GM19324 (cell line): ENCODE results near the gene SCN3A.

Experiments used
- ATAC-seq: cut with Tn5 transposase; IDR thresholded peaks from one replicate; pipeline ENCODE4 v1.9.1; 2021; ENCODE audit warnings: mild to moderate bottlenecking, moderate library complexity; ENCODE audit not compliant: unreplicated experiment, low FRiP score

Gene SCN3A

GRCh38 chr2:165192729-165193128 is 11.1 kb downstream of the SCN3A start:
- ATAC-seq, result peak; percentile 15

GRCh38 chr2:165191096-165191728 is 12.6 kb downstream of the SCN3A start:
- ATAC-seq, result no peak

GRCh38 chr2:165185633-165186032 is 18.2 kb downstream of the SCN3A start:
- no peak for ATAC-seq

- no peak for ATAC-seq
Measured at GRCh38 chr2:165182029-165182428, 21.8 kb downstream of the SCN3A start.

- no peak for ATAC-seq
Measured at GRCh38 chr2:165176780-165177179, 27.1 kb downstream of the SCN3A start.

GRCh38 chr2:165173215-165173614 is 30.6 kb downstream of the SCN3A start:
- ATAC-seq, result no peak

GRCh38 chr2:165164201-165164600 is 39.6 kb downstream of the SCN3A start:
- no peak for ATAC-seq

GRCh38 chr2:165163761-165164160 is 40.1 kb downstream of the SCN3A start:
- ATAC-seq, result no peak

- ATAC-seq, result no peak
Measured at GRCh38 chr2:165162466-165162865, 41.4 kb downstream of the SCN3A start.

GRCh38 chr2:165161510-165161909 is 42.3 kb downstream of the SCN3A start:
- ATAC-seq, result no peak

- ATAC-seq, result no peak
Measured at GRCh38 chr2:165157160-165157559, 46.7 kb downstream of the SCN3A start.

GRCh38 chr2:165155152-165155551 is 48.7 kb downstream of the SCN3A start:
- ATAC-seq, result no peak

- peak; percentile 84 for ATAC-seq
Measured at GRCh38 chr2:165149439-165149838, 54.4 kb downstream of the SCN3A start.

- no peak for ATAC-seq
Measured at GRCh38 chr2:165147186-165148045, 56.4 kb downstream of the SCN3A start.

GRCh38 chr2:165144315-165144714 is 59.5 kb downstream of the SCN3A start:
- peak; percentile 69 for ATAC-seq

GRCh38 chr2:165141601-165142354 is 62.1 kb downstream of the SCN3A start:
- no peak for ATAC-seq

GRCh38 chr2:165126244-165126643 is 77.6 kb downstream of the SCN3A start:
- ATAC-seq, result no peak

GRCh38 chr2:165122521-165122920 is 81.3 kb downstream of the SCN3A start:
- ATAC-seq, result no peak

- no peak for ATAC-seq
Measured at GRCh38 chr2:165120740-165121467, 82.9 kb downstream of the SCN3A start.

GRCh38 chr2:165115258-165115657 is 88.6 kb downstream of the SCN3A start:
- no peak for ATAC-seq
